Measurements from ENCODE around the gene PLPPR1. TPM values are rescaled to one million over a fixed set of nuclear protein-coding genes. Genes with fewer than 3 reads are reported as not detected.

The PLPPR1 gene
- total RNA-seq, 1 experiment from 2014 or later = not detected

DNA sequence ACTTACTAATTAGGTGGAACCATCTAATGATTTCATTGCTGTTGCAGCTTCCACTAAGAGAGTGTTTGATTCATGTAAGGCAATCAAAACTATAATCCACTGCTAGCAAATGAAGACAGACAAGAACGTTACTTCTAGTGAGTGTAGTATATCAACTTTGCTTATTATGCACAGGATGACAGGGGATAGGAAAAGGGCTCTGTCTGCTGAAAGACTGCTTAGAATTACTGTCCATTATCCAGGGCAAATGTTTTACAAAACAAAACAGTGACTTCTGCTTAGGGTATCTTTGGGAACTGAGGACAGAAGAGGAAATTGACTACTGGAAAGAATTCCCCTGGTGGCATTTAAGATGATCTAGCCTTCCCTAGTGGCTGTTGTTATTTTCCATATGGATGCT, 40.2 kb downstream of the PLPPR1 start:
- DNase-seq (ENCODE audit: low read depth, low spot score) (no peak), ATAC-seq (no peak)
- intact Hi-C loops (cut with micrococcal nuclease; ENCODE audit: unreplicated experiment) (no loop called here), in situ Hi-C loops (cut with HindIII; ENCODE audit: low pct_unique_long_range_greater_than_20kb, low sequenced_read_pairs) (no loop called here)
- no peaks in the 10 kb centered on the region for H3K27me3 ChIP-seq (ENCODE audit: control insufficient read depth, insufficient read depth, low read length)
- TF ChIP-seq, protein P1, sequence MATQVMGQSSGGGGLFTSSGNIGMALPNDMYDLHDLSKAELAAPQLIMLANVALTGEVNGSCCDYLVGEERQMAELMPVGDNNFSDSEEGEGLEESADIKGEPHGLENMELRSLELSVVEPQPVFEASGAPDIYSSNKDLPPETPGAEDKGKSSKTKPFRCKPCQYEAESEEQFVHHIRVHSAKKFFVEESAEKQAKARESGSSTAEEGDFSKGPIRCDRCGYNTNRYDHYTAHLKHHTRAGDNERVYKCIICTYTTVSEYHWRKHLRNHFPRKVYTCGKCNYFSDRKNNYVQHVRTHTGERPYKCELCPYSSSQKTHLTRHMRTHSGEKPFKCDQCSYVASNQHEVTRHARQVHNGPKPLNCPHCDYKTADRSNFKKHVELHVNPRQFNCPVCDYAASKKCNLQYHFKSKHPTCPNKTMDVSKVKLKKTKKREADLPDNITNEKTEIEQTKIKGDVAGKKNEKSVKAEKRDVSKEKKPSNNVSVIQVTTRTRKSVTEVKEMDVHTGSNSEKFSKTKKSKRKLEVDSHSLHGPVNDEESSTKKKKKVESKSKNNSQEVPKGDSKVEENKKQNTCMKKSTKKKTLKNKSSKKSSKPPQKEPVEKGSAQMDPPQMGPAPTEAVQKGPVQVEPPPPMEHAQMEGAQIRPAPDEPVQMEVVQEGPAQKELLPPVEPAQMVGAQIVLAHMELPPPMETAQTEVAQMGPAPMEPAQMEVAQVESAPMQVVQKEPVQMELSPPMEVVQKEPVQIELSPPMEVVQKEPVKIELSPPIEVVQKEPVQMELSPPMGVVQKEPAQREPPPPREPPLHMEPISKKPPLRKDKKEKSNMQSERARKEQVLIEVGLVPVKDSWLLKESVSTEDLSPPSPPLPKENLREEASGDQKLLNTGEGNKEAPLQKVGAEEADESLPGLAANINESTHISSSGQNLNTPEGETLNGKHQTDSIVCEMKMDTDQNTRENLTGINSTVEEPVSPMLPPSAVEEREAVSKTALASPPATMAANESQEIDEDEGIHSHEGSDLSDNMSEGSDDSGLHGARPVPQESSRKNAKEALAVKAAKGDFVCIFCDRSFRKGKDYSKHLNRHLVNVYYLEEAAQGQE (IDR thresholded peaks at IDR 0.05; ENCODE audit: insufficient read depth in 1 of 2, low read depth in 2 of 2, low read length in 1 of 2) = no peak
- TF ChIP-seq CTCF (IDR thresholded peaks at IDR 0.05) = no peak
- ChIA-PET POLR2A (no interaction called here), CTCF (interaction anchor here (1.2 kb wide), 1 partner anchor 27 kb away, joined by 3 read pairs; no protein-coding TSS in a partner anchor)
- H3K9me3 ChIP-seq (ENCODE audit: control insufficient read depth, insufficient read depth, low read depth, low read length) = no peaks in the 10 kb centered on the region
- no peaks in the 10 kb centered on the region for H3K4me1 ChIP-seq (ENCODE audit: control insufficient read depth, insufficient read depth, low read length)
- H3K4me3 ChIP-seq (ENCODE audit: low read depth in 2 of 2, low read length in 2 of 2) = no peak overlapping the region
- no peaks in the 10 kb centered on the region for H3K36me3 ChIP-seq (ENCODE audit: control insufficient read depth, insufficient read depth, low read length)
- H3K27ac ChIP-seq (ENCODE audit: low read length) = no peak overlapping the region
- BruUV-seq (replicated peaks) = no TSS peak

DNA sequence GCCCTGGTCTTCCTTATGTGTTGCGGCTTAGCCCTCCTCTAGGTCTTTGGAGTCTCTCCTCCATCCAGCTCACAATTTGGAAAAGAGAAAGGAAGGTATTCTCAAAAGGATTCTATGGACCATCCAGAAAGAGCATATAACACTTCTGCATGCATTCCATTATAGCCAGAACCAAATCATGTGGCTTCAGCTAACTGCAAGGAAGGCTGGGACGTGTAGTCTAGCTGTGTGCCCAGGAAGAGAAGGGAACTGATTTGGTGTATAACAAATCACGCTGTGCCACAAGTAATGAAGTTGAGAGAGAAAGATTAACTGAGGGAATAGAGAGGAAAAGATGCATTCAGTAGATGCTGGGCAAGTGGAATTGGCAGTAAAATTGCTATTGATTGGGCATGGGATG, 43.7 kb downstream of the PLPPR1 start:
- in situ Hi-C loops (cut with HindIII; ENCODE audit: low pct_unique_long_range_greater_than_20kb, low sequenced_read_pairs) = no loop called here
- Histone ChIP-seq H3K27me3 (ENCODE audit: control insufficient read depth, insufficient read depth, low read length) (no peaks in the 10 kb centered on the region), H3K4me1 (ENCODE audit: control insufficient read depth, insufficient read depth, low read length) (no peaks in the 10 kb centered on the region), H3K4me3 (ENCODE audit: low read depth in 2 of 2, low read length in 2 of 2) (no peak overlapping the region), H3K36me3 (ENCODE audit: control insufficient read depth, insufficient read depth, low read length) (no peaks in the 10 kb centered on the region), H3K9me3 (ENCODE audit: control insufficient read depth, insufficient read depth, low read depth, low read length) (no peaks in the 10 kb centered on the region), H3K27ac (ENCODE audit: low read length) (no peak overlapping the region)
- no peak for DNase-seq (ENCODE audit: low read depth, low spot score)
- intact Hi-C loops (cut with micrococcal nuclease; ENCODE audit: unreplicated experiment) = no loop called here
- TF ChIP-seq POLR2AphosphoS5 (IDR thresholded peaks at IDR 0.05; ENCODE audit: low read depth, low read length) = no peak
- TF ChIP-seq SIN3A (IDR thresholded peaks at IDR 0.05; ENCODE audit: borderline replicate concordance, insufficient read depth, low read depth, low read length) = no peak
- TF ChIP-seq TCF7L2 (IDR thresholded peaks at IDR 0.05; ENCODE audit: low read depth, low read length) = no peak
- no peak for TF ChIP-seq CTCF (IDR thresholded peaks at IDR 0.05)
- TF ChIP-seq, protein P1 (IDR thresholded peaks at IDR 0.05; ENCODE audit: insufficient read depth in 1 of 2, low read depth in 2 of 2, low read length in 1 of 2) = no peak
- POLR2A ChIA-PET = no interaction called here
- CTCF ChIA-PET = no interaction called here
- no TSS peak for BruUV-seq (replicated peaks)
- no peak for ATAC-seq

All from Panc1 (cell line).